HG02943 (cell line): Measurements from ENCODE around the gene KRTAP5-11.
"Not testable (repeated sequence)": the region's sequence is repeated elsewhere in the genome, so short reads cannot be mapped to it uniquely, and the experiment has no call there.

ENCODE experiments used
- ATAC-seq: cut with Tn5 transposase; IDR thresholded peaks from one replicate; pipeline ENCODE4 v1.9.1; 2021; ENCODE audit warnings: mild to moderate bottlenecking, low read depth, moderate library complexity; ENCODE audit not compliant: unreplicated experiment

Gene KRTAP5-11, protein sequence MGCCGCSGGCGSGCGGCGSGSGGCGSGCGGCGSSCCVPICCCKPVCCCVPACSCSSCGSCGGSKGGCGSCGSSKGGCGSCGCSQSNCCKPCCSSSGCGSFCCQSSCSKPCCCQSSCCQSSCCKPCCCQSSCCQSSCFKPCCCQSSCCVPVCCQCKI

GRCh38 chr11:71582309-71582895, at the start of gene KRTAP5-11:
KRTAP5-11 (minus strand) TSS chr11:71582875; CDS start chr11:71582837, 38 bp downstream.
- ATAC-seq, result no peak

GRCh38 chr11:71631551-71631950, 48.9 kb upstream of the KRTAP5-11 start:
- ATAC-seq, result not testable (repeated sequence)

DNA sequence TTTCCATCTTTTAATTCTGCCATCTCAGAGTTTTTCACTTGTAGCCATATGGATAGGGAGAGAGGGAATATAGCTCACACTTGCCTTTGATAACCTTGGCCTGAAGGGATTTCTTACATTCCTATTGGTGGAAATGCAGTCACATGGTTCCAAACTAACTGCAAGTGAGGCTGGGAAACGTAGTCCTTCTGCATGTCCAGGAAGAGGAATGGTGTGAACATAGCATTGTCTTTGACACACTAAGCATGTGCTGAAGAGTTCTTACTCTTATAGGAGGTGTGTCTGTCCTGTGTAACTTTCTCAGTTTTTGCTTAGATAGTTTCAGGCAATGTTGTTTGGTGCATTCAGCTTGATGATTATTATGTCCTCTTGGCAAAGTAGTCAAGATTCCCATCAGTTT, 47.4 kb upstream of the KRTAP5-11 start:
- not testable (repeated sequence) for ATAC-seq

GRCh38 chr11:71628943-71629342, 46.3 kb upstream of the KRTAP5-11 start:
- ATAC-seq, result not testable (repeated sequence)

DNA sequence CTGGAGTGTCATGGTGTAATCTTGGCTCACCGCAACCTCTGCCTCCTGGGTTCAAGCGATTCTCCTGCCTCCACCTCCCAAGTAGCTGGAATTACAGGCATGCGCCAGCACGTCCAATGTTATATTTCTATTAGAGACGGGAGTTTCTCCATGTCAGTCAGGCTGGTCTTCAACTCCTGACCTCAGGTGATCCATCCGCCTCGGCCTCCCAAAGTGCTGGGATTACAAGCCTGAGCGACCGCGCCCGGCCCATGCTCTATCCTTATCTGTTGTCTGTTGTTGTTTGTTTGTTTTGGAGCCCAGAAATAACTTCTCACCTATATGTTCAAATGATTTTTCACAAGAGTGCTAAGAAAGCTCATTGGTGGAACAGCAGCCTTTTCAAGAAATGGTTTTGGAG, 40.6 kb upstream of the KRTAP5-11 start:
- ATAC-seq, result not testable (repeated sequence)

DNA sequence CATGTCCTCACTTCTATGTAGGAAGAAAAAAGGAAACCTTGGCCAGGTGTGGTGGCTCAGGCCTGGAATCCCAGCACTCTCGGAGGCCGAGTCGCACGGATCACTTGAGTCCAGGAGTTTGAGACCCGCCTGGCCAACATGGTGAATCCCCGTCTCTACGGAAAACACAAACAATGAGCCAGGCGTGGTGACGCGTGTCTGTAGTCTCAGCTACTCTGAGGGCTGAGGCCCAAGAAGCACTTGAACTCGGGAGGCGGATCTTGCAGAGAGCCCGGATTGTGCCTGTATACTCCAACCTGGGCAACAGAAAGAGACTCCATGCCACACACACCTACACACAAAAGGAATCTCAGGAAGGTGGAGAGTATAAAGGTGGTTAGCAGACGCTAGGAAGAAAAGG, 39.9 kb upstream of the KRTAP5-11 start:
- ATAC-seq, result not testable (repeated sequence)

- not testable (repeated sequence) for ATAC-seq
These were observed 32.3 kb upstream of the KRTAP5-11 start for GRCh38 chr11:71615003-71615402.

DNA sequence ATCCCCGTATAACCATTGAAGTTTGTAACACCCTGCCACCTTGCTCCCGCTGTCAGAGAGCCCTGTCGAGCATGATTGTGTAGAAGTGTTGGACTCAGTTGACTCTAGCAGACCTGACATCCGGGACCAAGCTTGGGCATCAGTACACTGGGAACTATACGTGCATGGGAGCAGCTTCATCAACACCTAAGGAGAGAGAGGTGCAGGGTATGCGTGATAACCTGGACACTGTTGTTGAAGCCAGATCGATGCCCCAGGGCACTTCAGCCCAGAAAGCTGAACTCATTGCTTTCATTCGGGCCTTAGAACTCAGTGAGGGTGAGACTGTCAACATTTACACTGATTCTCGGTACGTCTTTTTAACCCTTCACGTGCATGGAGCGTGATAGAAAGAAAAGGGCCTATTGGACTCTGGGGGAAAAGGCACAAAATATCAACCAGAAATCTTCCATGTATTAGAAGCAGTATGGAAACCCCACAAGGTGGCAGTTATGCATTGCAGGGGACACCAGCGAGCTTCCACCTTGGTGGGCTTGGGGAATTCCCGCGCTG, 31.8 kb upstream of the KRTAP5-11 start:
- ATAC-seq, result not testable (repeated sequence)

DNA sequence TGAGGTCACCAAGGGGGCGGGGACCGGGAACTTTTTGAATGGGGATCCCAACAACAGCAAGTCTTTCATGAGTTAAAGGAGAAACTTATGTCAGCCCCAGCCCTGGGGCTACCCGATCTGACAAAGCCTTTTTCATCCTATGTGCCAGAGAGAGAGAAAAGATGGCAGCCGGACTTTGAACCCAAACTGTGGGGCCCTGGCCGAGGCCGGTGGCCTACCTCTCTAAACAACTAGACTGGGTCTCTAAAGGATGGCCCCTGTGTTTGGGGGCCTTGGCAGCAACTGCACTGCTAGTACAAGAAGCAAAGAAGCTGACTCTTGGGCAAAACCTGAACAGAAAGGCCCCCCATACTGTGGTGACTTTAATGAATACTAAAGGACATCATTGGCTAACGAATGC, 31.3 kb upstream of the KRTAP5-11 start:
- ATAC-seq, result not testable (repeated sequence)

DNA sequence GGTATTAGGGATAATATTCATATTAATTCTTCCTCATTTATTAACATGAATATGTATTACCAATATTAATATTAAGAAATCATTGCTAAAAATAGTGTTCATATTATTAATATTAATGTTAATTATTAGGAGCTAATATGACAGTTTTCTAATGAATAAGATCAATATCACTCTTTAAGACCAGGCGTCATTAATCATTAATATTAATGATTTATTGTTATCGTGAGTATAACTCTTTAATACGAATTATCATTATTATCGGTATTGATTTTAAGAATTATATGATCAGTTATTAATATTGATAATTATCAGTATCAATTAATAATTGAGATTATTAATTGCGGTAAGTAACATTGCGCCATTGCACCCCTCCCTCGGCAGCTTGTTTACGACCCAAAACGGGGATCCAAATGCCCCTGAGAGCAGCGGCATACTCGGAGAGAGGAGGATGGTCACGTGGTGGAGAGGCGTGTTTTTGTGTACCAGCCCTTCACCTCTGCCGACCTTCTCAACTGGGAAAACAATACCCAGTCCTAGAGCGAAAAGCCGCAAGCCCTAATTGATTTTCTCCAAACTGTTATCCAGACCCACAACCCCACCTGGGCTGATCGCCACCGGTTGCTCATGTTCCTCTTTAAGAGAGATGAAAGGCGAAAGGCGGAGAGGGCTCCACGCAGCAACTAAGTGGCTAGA, 28.7 kb upstream of the KRTAP5-11 start:
- not testable (repeated sequence) for ATAC-seq

DNA sequence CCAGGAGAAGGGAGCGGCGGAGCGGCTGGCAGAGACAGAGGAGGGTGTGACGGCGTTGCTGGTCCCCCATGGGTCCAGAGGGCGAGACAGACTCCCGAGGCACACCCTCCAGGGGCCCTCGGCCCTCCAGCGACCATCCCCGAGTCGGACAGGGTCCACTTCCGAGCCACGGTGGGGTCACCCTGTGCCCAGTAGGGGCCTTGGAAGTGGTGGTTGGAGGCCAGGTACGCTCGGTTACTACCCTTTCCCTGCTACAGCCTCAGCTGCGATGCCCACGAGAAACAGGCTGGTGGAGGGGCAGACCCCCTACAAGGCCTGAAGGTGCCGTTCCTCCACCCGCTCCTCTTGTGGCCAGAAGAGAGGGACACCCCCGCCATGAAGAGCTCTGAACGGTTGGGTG, 25.6 kb upstream of the KRTAP5-11 start:
- ATAC-seq, result not testable (repeated sequence)

DNA sequence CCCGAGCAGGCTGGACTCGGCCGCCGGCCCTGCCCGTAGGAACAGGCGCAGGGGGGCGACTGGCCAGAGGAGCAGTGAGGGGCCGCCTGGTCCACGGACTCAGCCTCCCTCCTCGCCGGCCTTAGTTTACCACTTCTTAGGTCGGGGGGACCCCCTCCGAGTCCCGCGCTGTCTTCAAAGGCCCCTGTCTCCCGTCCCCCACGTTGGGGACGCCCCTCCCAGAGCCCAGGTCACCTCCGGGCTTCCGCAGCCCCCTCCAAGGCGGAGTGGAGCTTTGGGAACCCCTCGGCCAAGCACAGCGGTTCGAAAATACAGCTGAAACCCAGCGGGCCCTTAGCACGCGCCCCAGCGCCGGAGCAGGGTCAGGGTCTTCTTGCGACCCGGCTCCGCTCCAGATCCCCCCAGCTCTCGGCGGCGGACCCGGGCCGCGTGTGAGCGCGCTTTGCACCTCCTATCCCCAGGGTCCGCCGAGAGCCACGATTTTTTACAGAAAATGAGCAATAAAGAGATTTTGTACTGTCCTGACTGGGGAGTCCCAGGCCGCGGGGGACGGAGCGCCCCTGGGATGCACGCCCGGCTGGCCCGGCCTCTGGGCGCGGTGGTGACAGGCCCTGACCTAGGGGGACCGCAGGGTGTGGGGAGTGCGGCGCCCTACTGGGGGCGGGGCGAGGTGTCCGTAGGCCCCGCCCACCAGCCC, 25.0 kb upstream of the KRTAP5-11 start:
- not testable (repeated sequence) for ATAC-seq

DNA sequence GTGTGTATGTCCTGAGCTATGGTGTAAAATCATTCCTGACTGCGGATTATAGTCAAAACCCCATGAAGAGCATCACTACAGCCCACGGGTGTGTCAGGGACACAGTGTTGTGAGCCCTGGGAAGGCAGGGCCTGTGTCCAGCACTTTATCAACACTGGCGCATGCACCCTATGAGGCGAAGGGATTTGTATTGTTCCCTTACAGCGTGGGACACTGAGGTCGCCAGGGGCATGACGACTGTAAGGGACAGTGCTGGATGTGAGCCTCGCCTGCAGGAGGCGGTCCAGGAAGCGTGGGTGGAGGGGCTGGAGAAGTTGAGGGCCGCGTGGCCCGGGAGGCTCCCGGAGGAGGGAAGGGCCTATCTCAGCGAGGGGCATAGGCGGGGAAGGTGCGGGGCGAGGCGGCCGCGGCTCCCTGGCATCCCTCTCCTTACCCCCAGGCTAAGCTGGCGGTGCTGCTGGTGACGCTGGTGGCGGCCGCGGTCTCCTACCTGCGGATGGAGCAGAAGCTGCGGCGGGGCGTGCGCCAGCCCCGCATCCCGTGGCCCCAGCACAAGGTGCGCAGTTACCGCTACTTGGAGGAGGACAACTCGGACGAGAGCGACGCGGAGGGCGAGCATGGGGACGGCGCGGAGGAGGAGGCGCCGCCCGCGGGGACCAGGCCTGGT, 24.3 kb upstream of the KRTAP5-11 start:
- ATAC-seq, result not testable (repeated sequence)

GRCh38 chr11:71604798-71605488, 22.3 kb upstream of the KRTAP5-11 start:
- not testable (repeated sequence) for ATAC-seq

GRCh38 chr11:71603221-71603620, 20.5 kb upstream of the KRTAP5-11 start:
- ATAC-seq, result not testable (repeated sequence)

- not testable (repeated sequence) for ATAC-seq
These were observed 6.9 kb upstream of the KRTAP5-11 start for GRCh38 chr11:71589546-71589920.

- ATAC-seq, result not testable (repeated sequence)
These were observed 6.3 kb upstream of the KRTAP5-11 start for GRCh38 chr11:71588822-71589545.

DNA sequence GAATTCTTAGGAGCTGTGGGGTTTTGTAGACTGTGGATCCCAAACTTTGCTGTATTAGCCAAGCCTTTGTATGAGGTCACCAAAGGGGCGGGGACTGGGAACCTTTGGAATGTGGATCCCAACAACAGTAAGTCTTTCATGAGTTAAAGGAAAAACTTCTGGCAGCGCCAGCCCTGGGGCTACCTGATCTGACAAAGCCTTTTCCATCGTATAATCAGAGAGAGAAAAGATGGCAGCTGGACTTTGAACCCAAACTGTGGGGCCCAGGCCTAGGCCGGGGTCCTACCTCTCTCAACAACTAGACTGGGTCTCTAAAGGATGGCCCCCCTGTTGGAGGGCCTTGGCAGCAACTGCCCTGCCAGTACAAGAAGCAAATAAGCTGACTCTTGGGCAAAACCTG, 5.6 kb upstream of the KRTAP5-11 start:
- not testable (repeated sequence) for ATAC-seq

GRCh38 chr11:71585673-71586072, 3.0 kb upstream of the KRTAP5-11 start:
- ATAC-seq, result not testable (repeated sequence)
